Suppressor macrophage (primary cell): ENCODE measurements around the gene FLRT2.

ENCODE experiments used
- DNase-seq, 4 experiments: peaks; one replicate each; pipeline ENCODE4 v3.0.0-alpha.2; 2020 to 2022

The FLRT2 gene

DNA sequence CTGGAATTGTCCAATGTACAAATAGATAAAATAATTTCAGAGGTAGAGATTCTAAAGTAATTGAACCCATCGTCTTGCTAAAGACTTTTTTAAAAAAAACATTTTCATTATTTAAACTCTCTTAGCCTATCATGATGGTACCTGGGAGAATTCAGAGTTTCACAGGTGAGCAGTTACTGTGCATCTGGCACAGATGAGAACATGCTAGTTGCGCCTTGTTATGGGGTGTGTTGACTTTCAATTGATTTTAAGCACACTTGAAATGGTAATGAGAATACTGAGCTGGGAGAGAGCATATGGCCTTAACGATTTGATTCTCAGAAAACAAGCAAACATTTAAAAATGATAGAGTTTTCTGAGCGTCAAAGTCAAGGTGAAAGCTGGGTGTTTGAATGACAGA is 66.6 kb downstream of the FLRT2 start:
- no peak for DNase-seq

- DNase-seq: no peak
These were observed 67.8 kb downstream of the FLRT2 start for GRCh38 chr14:85597701-85598100.

DNA sequence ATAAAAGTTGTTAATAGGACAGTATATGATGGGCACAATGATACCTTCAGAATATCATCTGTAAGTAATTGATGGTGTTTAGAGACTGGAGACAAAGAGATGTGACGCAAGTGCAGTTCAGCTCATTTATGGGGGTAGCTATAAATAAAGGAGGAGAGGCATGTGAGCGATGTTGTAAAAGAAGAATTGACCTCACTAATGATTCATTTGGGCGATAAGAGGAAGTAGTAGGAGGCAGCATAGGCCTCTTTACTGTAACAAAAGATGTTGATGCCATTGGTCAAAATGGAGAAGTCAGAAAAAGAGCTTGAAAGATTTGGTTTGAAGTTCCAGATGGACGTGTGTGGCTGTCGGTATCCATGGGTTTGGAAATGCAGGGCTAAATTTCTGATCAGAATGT is 70.0 kb downstream of the FLRT2 start:
- peak; percentile 77 to 97 (median 88) for DNase-seq

DNA sequence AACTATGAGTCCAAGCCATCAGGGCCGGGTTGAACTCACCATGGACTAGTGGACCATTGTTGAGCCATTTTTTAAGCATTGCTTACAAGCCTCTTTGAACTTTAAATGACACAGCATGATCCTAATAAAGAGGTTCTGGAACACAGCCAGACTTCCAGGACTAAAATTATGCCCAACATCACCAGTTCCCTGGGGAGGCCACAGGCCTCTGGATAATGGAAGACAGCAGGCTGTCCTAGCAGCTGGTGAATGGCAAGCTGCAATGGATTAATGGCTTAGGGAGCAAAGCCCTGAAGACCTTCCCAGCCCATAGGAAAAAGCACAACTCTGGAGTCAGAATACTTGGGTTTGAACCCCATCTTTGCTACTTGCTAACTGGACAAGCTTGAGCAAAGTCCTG is 71.3 kb downstream of the FLRT2 start:
- no peak for DNase-seq

- DNase-seq: no peak
These were observed 71.7 kb downstream of the FLRT2 start for GRCh38 chr14:85601690-85602089.

GRCh38 chr14:85602345-85602744 is 72.4 kb downstream of the FLRT2 start:
- DNase-seq: peak in 1 of 4 experiments; percentile 17

DNA sequence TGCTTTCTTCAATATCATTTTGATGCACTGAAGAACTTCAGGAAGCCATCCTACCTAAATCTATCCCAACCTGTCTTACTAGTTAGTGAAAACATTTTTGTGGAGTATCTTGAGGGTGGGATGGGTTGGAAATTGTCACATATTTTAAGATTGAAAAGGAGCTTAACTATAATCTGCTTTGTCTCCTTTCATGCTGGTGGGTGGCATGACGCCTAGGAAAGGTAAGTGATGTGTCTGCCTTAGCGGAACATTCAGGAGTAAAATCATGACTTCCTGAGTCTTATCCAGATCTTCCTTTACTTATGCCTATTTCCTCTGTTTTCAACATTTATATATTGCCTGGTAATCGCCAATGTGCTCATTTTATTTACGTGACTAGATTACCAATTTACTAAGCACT is 74.1 kb downstream of the FLRT2 start:
- no peak for DNase-seq

DNA sequence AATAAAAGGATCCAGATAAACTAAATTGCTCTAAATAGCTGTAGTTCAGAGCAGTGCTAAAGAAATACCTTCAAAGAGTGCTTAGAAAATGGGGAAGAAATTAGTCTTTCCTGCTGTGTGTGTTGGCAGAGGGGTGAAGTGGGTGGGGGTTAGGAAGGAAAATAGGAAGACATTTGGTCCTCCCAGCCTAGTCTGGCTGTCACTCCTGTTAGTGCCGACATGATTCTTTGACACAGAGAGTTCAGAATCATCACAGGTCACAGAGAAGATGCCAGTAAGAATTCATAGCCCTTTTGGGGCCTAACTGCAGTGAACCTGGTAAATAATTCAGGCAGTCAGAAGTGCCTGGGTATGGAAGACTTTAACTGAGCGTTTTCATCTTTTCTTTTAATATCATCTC is 74.8 kb downstream of the FLRT2 start:
- DNase-seq: peak; percentile 40 to 69 (median 66)

GRCh38 chr14:85607651-85608081 is 77.7 kb downstream of the FLRT2 start:
- peak; percentile 59 to 91 (median 74) for DNase-seq

GRCh38 chr14:85613496-85613895 is 83.6 kb downstream of the FLRT2 start:
- no peak for DNase-seq

DNA sequence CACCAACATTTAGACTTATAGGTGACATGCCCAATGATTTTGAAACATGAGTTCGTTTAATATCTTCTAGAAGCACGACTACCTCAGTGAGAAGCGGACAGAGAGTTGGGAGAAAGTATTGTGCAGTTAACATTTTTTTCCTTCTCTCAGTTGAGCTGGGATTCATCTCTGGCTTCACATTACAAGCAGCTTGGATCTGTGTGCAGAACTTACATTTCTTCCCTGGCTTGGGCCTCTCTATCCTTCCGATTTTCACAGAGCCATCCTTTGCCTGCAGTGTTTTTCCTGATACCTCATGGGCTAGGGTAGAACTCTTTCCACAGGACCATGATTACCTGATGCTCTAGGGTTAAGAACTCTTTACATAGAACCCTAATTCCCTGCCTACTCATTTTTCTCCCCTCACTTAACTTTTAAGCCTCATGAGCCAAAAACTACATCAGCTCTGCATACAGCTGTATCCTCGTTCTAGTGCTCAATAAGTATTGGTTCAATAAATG is 86.5 kb downstream of the FLRT2 start:
- no peak for DNase-seq

DNA sequence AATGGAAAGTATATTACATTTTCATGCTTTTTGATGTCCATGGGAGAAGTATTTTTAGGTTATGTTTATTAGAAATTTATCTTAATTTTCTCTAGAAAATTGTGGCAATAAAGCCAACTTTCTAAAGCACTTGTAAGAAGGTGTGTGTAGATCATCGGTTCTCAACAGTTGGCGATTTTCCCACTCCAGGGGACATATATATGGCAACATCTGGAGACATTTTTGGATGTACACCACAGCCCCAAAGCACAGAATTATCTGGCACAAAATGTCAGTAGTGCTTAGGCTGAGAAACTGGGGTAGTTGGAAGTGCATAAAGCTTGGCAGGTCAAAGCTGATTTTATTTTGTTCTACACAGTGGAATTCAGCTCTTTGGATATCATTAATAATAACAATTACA is 86.9 kb downstream of the FLRT2 start:
- DNase-seq: no peak

DNA sequence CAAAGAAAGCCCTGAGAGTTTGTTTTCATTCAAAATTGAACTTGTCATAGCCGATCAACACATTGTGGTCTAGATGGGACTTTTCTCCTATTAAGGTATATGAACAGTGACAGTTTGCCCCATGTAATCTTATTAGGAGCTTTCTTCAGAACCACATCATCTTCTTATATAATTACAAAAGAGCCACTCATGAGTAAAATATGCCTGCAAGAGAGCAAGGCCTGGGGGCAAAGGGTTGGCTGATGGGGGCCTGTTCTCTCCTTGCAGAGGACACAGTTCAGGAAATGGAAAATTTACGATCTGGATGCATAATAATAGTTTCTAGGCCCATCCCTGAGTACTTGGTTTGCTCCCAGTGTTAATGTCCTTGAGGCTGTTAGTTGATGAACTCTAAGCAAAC is 87.8 kb downstream of the FLRT2 start:
- DNase-seq: no peak

- no peak for DNase-seq
These were observed 88.4 kb downstream of the FLRT2 start for GRCh38 chr14:85618390-85618789.

GRCh38 chr14:85618978-85619377 is 89.0 kb downstream of the FLRT2 start:
- no peak for DNase-seq

- peak; percentile 34 to 63 (median 43) for DNase-seq
These were observed 89.9 kb downstream of the FLRT2 start for GRCh38 chr14:85619851-85620250.

DNA sequence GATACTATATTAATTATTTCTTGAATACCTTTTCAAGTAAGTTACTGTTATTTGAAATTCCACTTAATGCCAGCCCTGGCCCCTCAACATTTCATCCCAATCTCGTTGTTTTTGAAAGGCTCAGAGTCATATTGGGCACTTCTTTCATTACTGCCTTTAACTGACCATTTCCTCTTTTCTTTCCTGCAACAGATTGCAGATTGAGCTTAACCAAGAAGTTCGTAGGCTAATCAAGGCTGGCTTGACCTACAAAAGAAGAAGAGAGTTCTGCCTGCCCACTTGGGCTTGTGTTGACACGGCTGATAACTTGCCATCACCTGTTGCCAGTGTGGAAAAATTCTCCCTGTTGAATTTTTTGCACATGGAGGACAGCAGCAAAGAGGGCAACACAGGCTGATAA is 91.0 kb downstream of the FLRT2 start:
- peak; percentile 55 to 80 (median 68) for DNase-seq

GRCh38 chr14:85622106-85622505 is 92.2 kb downstream of the FLRT2 start:
- DNase-seq: no peak

DNA sequence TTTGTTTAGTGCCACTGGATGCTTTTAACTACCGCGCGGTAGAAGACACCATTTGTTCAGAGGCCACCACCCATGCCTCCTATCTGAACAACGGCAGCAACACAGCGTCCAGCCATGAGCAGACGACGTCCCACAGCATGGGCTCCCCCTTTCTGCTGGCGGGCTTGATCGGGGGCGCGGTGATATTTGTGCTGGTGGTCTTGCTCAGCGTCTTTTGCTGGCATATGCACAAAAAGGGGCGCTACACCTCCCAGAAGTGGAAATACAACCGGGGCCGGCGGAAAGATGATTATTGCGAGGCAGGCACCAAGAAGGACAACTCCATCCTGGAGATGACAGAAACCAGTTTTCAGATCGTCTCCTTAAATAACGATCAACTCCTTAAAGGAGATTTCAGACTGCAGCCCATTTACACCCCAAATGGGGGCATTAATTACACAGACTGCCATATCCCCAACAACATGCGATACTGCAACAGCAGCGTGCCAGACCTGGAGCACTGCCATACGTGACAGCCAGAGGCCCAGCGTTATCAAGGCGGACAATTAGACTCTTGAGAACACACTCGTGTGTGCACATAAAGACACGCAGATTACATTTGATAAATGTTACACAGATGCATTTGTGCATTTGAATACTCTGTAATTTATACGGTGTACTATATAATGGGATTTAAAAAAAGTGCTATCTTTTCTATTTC is 93.2 kb downstream of the FLRT2 start:
- DNase-seq: no peak

- no peak for DNase-seq
These were observed 96.1 kb downstream of the FLRT2 start for GRCh38 chr14:85625925-85626585.

DNA sequence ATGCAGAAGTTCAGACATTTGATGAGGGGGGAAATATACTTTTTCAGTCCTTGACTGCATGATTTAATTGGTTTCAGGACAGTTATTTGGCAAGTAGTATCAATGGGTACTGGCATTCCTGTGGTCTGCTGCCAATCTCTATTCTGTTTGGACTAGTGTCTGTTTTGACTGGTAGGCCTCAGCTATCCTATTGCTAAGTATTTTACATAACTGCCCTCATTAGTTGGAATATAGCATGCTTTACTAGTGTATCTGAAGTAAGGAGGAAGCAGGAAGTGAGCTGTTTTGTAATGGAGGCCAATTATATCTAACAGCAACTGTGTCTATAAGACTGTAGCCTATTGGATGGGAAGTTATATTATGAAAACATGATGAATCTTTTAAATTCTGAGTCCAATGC is 104.3 kb downstream of the FLRT2 start:
- peak in 2 of 4 experiments; percentile 7 to 24 for DNase-seq

GRCh38 chr14:85644211-85644610 is 114.3 kb downstream of the FLRT2 start:
- DNase-seq: no peak

GRCh38 chr14:85653029-85653428 is 123.1 kb downstream of the FLRT2 start:
- no peak for DNase-seq

GRCh38 chr14:85660243-85660922 is 130.4 kb downstream of the FLRT2 start:
- no peak for DNase-seq
